SU-DHL-6 (cell line): ENCODE results near the gene CXCL11.
"Not testable (repeated sequence)": the region's sequence is repeated elsewhere in the genome, so short reads cannot be mapped to it uniquely, and the experiment has no call there.

ENCODE experiments used
- H2AFZ ChIP-seq: fragments of 200-600 bp; sonication (generic); 2 replicates; pipeline ENCODE4 v1.6.1; 2014; ENCODE audit warnings: low read depth, mild to moderate bottlenecking, moderate library complexity, mixed read lengths, antibody characterized with exemption, low read length; ENCODE audit not compliant: severe bottlenecking
- H3F3A ChIP-seq: fragments of 200-600 bp; shearing (Covaris generic); 2 replicates; pipeline ENCODE4 v1.6.0; 2016; ENCODE audit warnings: antibody characterized with exemption, mild to moderate bottlenecking; ENCODE audit not compliant: insufficient read depth
- H3K27ac ChIP-seq: fragments of 200-600 bp; sonication (generic); 2 replicates; pipeline ENCODE4 v1.5.1; 2016; ENCODE audit warnings: low read depth, mild to moderate bottlenecking, low read length, moderate library complexity, mixed read lengths
- H3K27me3 ChIP-seq: fragments of 200-600 bp; sonication (generic), shearing (Covaris generic); 2 replicates; pipeline ENCODE4 v1.6.0; 2014; ENCODE audit warnings: mild to moderate bottlenecking, low read length
- H3K36me3 ChIP-seq: fragments of 200-600 bp; sonication (generic); 2 replicates; pipeline ENCODE4 v1.6.1; 2014; ENCODE audit warnings: mild to moderate bottlenecking, low read length, mixed read lengths
- H3K4me2 ChIP-seq: fragments of 300-600, 200-600 bp; shearing (Covaris generic), sonication (generic); 2 replicates; pipeline ENCODE4 v1.6.0; 2014; ENCODE audit warnings: low read length, low read depth, mild to moderate bottlenecking; ENCODE audit not compliant: poor library complexity, severe bottlenecking
- H3K4me3 ChIP-seq: fragments of 200-600 bp; sonication (generic); 2 replicates; pipeline ENCODE4 v1.5.1; 2014; ENCODE audit warnings: antibody characterized with exemption, low read length, mild to moderate bottlenecking, mixed read lengths; ENCODE audit not compliant: insufficient read depth, poor library complexity, severe bottlenecking
- H3K79me2 ChIP-seq: fragments of 200-600 bp; sonication (generic); 2 replicates; pipeline ENCODE4 v1.6.1; 2014; ENCODE audit warnings: mild to moderate bottlenecking, low read length, moderate library complexity; ENCODE audit not compliant: insufficient read depth
- H3K9ac ChIP-seq: fragments of 200-600 bp; sonication (generic); 2 replicates; pipeline ENCODE4 v1.7.0; 2014; ENCODE audit warnings: mild to moderate bottlenecking, low read length
- H3K9me2 ChIP-seq: fragments of 200-600 bp; sonication (generic); replicated peaks from 2 replicates; pipeline ENCODE4 v1.6.1; 2014; ENCODE audit warnings: low read length; ENCODE audit not compliant: insufficient read depth
- H3K9me3 ChIP-seq: fragments of 200-600 bp; sonication (generic); 2 replicates; pipeline ENCODE4 v1.6.1; 2014; ENCODE audit warnings: low read length, mixed read lengths; ENCODE audit not compliant: insufficient read depth
- H4K20me1 ChIP-seq: fragments of 200-600 bp; sonication (generic); 2 replicates; pipeline ENCODE4 v1.6.1; 2014; ENCODE audit warnings: low read depth, mild to moderate bottlenecking, antibody characterized with exemption, low read length, moderate library complexity, mixed read lengths
- EZH2phosphoT487 ChIP-seq: fragments of 200-600 bp; sonication (generic), shearing (Covaris generic); conservative IDR thresholded peaks from 2 replicates; pipeline ENCODE4 v1.6.1; 2018; ENCODE audit warnings: mild to moderate bottlenecking, antibody characterized with exemption, low read length, moderate library complexity, mixed read lengths
- TF ChIP-seq, protein P1 (sequence below): fragments of 200-600 bp; sonication (generic); IDR thresholded peaks from one replicate; pipeline ENCODE4 v1.5.1; 2017; ENCODE audit warnings: antibody characterized with exemption, mild to moderate bottlenecking, low read length, moderate library complexity; ENCODE audit not compliant: insufficient read depth, poor library complexity, severe bottlenecking

The CXCL11 gene

DNA sequence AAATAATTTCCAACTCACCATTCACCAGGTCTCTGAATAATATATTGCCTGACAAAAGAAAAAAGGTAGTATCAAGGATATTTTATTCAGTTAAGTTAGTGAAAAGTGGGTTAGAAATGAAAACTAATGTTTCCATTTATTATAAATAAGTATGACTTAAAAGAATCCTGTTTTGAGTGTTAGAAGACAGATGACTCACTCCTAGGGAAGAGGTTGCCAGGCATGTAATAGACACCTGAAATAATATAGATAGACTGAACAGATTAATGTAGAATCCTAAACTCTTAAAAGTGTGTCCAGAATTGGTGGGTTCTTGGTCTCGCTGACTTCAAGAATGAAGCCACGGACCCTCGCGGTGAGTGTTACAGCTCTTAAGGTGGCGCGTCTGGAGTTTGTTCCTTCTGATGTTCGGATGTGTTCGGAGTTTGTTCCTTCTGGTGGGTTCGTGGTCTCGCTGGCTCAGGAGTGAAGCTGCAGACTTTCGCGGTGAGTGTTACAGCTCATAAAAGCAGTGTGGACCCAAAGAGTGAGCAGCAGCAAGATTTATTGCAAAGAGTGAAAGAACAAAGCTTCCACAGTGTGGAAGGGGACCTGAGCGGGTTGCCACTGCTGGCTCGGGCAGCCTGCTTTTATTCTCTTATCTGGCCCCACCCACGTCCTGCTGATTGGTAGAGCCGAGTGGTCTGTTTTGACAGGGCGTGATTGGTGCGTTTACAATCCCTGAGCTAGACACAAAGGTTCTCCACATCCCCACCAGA lies 6.5 kb upstream of the CXCL11 start:
- H3K4me2 ChIP-seq, H4K20me1 ChIP-seq: not testable (repeated sequence)

DNA sequence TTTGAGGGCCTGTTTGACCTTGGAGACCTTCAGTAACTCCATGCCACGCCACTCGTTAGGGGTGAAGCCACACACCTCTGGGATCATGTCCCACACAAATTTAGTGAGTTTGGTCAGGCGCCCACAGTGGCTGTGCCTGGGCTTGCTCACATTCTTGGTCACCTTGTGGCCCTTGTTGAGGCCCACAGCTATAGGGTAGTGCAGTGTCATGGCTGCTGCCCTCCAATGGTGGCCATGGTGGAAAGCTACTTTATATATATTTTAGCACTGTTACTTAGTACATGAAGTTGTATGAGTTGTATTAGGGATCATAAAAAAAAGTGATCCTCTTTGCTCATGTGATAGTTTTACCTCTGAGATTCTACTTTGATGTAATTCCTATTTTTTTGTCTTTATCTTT lies 985 bp upstream of the CXCL11 start:
- H3K27me3 ChIP-seq: no peaks in the 10 kb centered on the region
- H3K79me2 ChIP-seq: no peaks in the 10 kb centered on the region
- no peaks in the 10 kb centered on the region for H3K9me2 ChIP-seq
- H3K9ac ChIP-seq: no peak overlapping the region
- H3K27ac ChIP-seq: no peak overlapping the region
- no peaks in the 10 kb centered on the region for H3K36me3 ChIP-seq
- no peaks in the 10 kb centered on the region for H4K20me1 ChIP-seq
- H3K4me2 ChIP-seq: no peak overlapping the region
- TF ChIP-seq, protein P1, sequence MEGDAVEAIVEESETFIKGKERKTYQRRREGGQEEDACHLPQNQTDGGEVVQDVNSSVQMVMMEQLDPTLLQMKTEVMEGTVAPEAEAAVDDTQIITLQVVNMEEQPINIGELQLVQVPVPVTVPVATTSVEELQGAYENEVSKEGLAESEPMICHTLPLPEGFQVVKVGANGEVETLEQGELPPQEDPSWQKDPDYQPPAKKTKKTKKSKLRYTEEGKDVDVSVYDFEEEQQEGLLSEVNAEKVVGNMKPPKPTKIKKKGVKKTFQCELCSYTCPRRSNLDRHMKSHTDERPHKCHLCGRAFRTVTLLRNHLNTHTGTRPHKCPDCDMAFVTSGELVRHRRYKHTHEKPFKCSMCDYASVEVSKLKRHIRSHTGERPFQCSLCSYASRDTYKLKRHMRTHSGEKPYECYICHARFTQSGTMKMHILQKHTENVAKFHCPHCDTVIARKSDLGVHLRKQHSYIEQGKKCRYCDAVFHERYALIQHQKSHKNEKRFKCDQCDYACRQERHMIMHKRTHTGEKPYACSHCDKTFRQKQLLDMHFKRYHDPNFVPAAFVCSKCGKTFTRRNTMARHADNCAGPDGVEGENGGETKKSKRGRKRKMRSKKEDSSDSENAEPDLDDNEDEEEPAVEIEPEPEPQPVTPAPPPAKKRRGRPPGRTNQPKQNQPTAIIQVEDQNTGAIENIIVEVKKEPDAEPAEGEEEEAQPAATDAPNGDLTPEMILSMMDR: no peak
- no peak for TF ChIP-seq EZH2phosphoT487
- no peaks in the 10 kb centered on the region for H3F3A ChIP-seq
- no peak overlapping the region for H2AFZ ChIP-seq
- no peaks in the 10 kb centered on the region for H3K9me3 ChIP-seq
- no peak overlapping the region for H3K4me3 ChIP-seq

More for the DNA sequence above, 6.5 kb upstream of the CXCL11 start:
- H3K36me3 ChIP-seq, H3K9ac ChIP-seq, H3K27ac ChIP-seq, H3K9me3 ChIP-seq, H3K9me2 ChIP-seq, H3K27me3 ChIP-seq, H3F3A ChIP-seq, H3K79me2 ChIP-seq, H2AFZ ChIP-seq, H3K4me3 ChIP-seq: not testable (repeated sequence)

DNA sequence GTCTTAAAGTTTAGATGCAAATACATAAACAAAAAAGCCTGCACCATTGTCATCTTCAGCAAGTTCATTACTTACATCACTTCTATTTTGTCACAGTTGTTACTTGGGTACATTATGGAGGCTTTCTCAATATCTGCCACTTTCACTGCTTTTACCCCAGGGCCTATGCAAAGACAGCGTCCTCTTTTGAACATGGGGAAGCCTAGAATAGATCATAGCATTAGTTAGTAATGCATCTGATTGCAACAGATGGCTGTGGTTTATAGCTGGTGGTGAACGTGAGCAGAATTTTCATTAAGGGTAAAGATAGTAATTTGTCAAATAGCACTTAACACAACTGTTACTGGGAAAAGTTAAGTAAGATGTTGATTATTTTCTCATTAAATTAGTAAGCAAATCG lies 729 bp downstream of the CXCL11 start:
- no peaks in the 10 kb centered on the region for H3K36me3 ChIP-seq
- TF ChIP-seq, protein P1: no peak
- no peak for TF ChIP-seq EZH2phosphoT487
- H3K27me3 ChIP-seq: no peaks in the 10 kb centered on the region
- H3K9me3 ChIP-seq: no peaks in the 10 kb centered on the region
- H3K4me3 ChIP-seq: no peak overlapping the region
- H3K27ac ChIP-seq: no peak overlapping the region
- no peaks in the 10 kb centered on the region for H3F3A ChIP-seq
- H4K20me1 ChIP-seq: no peaks in the 10 kb centered on the region
- H3K9me2 ChIP-seq: no peaks in the 10 kb centered on the region
- no peak overlapping the region for H2AFZ ChIP-seq
- no peaks in the 10 kb centered on the region for H3K79me2 ChIP-seq
- no peak overlapping the region for H3K9ac ChIP-seq
- H3K4me2 ChIP-seq: no peak overlapping the region

DNA sequence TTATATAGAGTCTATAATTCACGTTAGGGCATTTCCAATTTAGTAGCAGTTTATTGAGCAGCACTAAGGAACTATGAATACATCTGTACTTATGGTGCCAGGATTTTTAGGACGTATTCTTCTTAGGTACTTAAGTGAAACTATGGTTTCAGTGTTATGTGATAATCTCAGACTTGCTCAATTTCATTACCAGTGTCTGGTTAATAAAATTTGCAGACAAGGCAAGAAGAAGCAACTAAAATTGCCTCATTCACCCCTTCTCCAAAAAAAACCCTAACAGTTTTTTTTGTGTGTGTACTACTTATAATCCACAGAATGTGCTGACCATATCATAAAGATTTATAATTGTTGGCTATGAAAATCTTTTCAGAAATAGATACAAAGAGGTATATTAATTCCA lies 6.6 kb downstream of the CXCL11 start:
- TF ChIP-seq, protein P1: no peak
- no peak for TF ChIP-seq EZH2phosphoT487
- H4K20me1 ChIP-seq: no peaks in the 10 kb centered on the region
- no peaks in the 10 kb centered on the region for H3K36me3 ChIP-seq
- H3K4me3 ChIP-seq: no peak overlapping the region
- no peaks in the 10 kb centered on the region for H3K9me2 ChIP-seq
- no peak overlapping the region for H3K27ac ChIP-seq
- H2AFZ ChIP-seq: no peak overlapping the region
- H3K9ac ChIP-seq: no peak overlapping the region
- H3F3A ChIP-seq: no peaks in the 10 kb centered on the region
- no peak overlapping the region for H3K4me2 ChIP-seq
- no peaks in the 10 kb centered on the region for H3K9me3 ChIP-seq
- H3K27me3 ChIP-seq: no peaks in the 10 kb centered on the region
- H3K79me2 ChIP-seq: no peaks in the 10 kb centered on the region
